ENCODE results near the gene NELFB.

NELFB gene

GRCh38 chr9:137310189-137311052 is 55.3 kb downstream of the NELFB start:
- TF ChIP-seq CTCF (IDR thresholded peaks at IDR 0.05; ENCODE audit: borderline replicate concordance, control extremely low read depth, extremely low read depth, insufficient read depth, missing control alignments), result no peak
- in situ Hi-C loops (cut with MboI; ENCODE audit: low sequenced_read_pairs, unreplicated experiment), result no loop called here
- no peak for DNase-seq (ENCODE audit: low spot score)

GRCh38 chr9:137311171-137311985 is 56.3 kb downstream of the NELFB start:
- DNase-seq (ENCODE audit: low spot score), result no peak
- in situ Hi-C loops (cut with MboI; ENCODE audit: low sequenced_read_pairs, unreplicated experiment), result no loop called here
- TF ChIP-seq CTCF (IDR thresholded peaks at IDR 0.05; ENCODE audit: borderline replicate concordance, control extremely low read depth, extremely low read depth, insufficient read depth, missing control alignments), result no peak

- no peak for TF ChIP-seq CTCF (IDR thresholded peaks at IDR 0.05; ENCODE audit: borderline replicate concordance, control extremely low read depth, extremely low read depth, insufficient read depth, missing control alignments)
- DNase-seq (ENCODE audit: low spot score), result peak; percentile 35
- in situ Hi-C loops (cut with MboI; ENCODE audit: low sequenced_read_pairs, unreplicated experiment), result no loop called here
Measured at GRCh38 chr9:137311986-137312851, 57.1 kb downstream of the NELFB start.

- in situ Hi-C loops (cut with MboI; ENCODE audit: low sequenced_read_pairs, unreplicated experiment), result no loop called here
- DNase-seq (ENCODE audit: low spot score), result peak; percentile 31
- TF ChIP-seq CTCF (IDR thresholded peaks at IDR 0.05; ENCODE audit: borderline replicate concordance, control extremely low read depth, extremely low read depth, insufficient read depth, missing control alignments), result no peak
Measured at GRCh38 chr9:137312852-137313325, 57.8 kb downstream of the NELFB start.

- in situ Hi-C loops (cut with MboI; ENCODE audit: low sequenced_read_pairs, unreplicated experiment), result no loop called here
- no peak for TF ChIP-seq CTCF (IDR thresholded peaks at IDR 0.05; ENCODE audit: borderline replicate concordance, control extremely low read depth, extremely low read depth, insufficient read depth, missing control alignments)
- peak; percentile 38 for DNase-seq (ENCODE audit: low spot score)
Measured at GRCh38 chr9:137313326-137313936, 58.3 kb downstream of the NELFB start.

All from GM13976 (cell line).